ENCODE data around the gene TREML4.

Gene TREML4

DNA sequence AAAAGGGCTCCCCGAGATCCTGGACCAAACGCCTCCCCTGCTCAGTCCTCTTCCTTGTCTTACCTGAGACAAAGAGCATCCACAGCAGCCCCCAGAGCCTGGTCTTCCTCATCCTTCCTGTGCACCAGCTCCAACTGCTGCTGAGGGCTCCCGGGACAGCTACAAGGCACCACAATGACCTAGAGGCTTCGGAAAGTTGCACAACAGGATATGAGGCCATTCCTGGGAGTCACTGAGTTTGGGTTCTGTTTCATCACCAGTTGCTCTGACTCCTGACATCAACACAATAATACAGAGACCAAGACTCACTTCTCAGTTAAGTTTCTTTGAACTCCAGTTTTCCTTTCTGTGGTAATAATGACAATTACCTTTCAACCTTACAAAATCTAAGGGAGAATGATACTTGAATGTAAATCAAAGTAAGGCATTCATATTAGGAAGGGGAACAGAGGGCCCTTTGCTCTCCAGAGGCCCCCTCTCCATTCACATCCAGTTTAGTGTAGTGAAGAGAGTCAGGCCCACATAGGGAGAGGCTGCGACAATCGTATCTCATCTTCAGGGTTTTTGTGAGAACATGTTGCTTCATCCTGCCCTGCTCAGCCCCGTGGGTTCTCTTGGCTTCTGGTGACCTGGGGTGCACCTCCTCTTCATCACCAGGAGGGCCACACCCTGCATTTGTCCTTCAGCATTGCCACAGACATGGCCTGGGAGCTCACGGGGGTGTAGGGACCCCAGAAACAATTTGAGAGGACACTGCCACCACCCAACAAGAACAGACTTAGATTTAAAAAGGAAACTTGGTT lies 58.6 kb downstream of the TREML4 start, which contains the start of gene TREM1:
TREM1 (minus strand) TSS at position 139 of the 803 bp plus-strand sequence; CDS start at position 112, 27 bp downstream.
- DNase-seq: no peak

GRCh38 chr6:41288030-41288753 lies 60.0 kb downstream of the TREML4 start:
- no peak for DNase-seq
